GM12892 (cell line): ENCODE results near the gene MAML3.

Experiments used
- POLR2A ChIP-seq: IDR thresholded peaks from 2 replicates; pipeline ENCODE4 v1.6.1; 2011; ENCODE audit warnings: low read depth, low read length, control low read depth
- POLR2AphosphoS5 ChIP-seq: IDR thresholded peaks from 2 replicates; pipeline ENCODE4 v1.6.1; 2011; ENCODE audit warnings: low read depth, low read length, control low read depth
- TAF1 ChIP-seq: IDR thresholded peaks from 2 replicates; pipeline ENCODE4 v1.6.1; 2011; ENCODE audit warnings: low read depth, mild to moderate bottlenecking, control low read depth, low read length, borderline replicate concordance

GRCh38 chr4:140014284-140014683, 139.7 kb downstream of the MAML3 start:
- TF ChIP-seq POLR2AphosphoS5, result no peak
- no peak for TF ChIP-seq TAF1
- TF ChIP-seq POLR2A, result no peak
